IPS DF 4.7 (cell line): ENCODE results near the gene TMEM100.

Experiments
- DNase-seq: peaks from one replicate; pipeline ENCODE4 v3.0.0-alpha.2; 2013; ENCODE audit warnings: low spot score; ENCODE audit errors: extremely low read depth

The TMEM100 gene

DNA sequence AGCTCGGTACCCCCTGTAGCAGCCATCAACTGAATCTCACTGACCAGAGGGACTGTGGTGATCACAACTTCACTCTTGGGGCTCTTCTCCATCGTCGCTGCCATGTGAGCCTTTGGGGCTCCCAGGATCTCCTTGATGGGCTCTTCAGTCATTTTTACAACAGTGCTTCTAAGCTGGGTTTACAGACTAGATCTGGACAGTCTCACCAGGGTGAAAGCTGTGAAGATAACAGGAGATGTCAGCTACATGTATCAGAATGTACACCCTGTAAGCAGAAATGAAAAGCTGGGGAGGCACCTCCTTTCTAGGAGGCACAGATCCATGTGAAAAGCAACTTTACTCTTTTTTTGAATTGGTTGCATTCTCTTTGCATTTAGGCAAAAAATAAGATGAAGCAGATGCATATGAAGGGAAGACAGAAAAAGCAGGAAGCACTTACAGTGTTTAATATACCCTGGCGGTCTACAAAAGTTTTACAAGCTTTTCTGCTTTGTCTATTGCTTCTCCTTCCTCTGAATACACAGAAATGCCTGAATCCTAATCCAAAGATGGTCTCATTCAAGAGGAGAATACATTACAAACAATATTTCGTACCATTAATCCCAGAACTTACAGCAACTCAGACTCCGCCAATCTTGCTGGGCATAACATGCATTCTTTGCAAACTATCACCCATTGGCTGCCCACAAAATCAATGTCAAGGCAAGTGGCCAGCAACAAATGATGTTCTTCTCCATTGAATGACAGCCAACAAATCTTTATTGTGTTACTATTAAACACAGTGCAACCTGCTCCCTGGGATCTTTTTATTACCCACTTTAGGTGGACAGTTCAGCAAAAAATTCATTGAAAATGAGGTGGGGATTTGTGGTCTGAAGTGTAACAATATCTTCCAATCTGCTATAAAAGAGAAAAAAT lies 1.5 kb downstream of the TMEM100 start:
- DNase-seq = no peak

DNA sequence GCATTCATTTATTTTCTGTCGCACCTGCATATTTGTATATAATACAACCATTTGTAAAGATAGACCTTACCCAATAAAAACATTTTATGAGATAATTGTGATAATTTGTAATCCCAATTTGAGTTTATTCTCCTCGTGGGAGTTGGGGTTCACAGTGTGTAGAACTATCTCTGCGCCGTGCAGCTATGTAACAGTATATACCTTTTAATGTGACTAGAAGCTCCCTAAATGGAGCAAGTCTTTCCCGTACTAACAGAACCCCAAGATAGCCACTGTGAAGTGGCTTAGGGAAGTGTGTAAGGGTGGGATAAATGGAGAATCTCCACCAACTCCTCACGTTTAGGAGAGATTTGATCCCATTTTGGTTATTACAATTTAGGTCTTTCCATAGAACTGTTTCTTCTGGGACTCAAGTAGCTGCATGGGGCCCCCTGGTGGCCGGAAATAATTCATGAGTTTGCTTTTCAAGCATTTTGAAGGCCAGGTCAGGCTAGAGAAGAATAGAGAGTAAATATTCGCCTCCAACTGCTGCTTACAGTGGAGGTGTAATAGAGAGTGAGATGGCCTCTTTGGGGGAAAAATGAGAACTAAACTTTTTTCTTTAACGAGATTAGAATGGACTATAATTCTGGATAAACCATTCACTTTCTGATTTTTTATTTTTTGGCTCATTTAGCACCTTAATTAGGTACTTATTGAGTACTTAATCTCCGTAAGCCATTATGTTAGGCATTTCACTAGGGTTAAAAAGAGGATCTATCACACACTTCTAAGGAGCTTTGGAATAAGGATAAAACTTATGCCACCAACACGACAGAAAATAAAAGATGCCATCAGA lies 4.5 kb downstream of the TMEM100 start:
- DNase-seq = no peak

DNA sequence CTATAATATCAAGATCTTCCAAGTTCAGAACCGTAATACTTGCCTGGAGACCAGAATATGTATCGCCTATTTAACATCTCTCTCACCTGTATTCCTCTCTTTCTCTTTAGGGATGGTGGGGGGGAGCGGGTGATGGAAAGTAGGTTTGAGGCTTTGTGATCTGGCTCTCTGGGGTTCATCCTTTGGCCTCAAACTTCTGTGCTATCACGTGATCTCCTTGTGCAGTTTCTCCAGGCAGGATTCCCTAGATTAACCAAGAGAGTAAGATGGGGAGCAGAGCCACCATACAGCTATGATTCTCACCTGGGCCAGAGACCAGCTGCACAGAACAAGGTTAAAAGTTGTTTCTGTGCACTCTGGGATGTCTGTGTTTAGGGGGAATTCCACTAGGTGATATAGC lies 5.2 kb downstream of the TMEM100 start:
- DNase-seq = no peak

DNA sequence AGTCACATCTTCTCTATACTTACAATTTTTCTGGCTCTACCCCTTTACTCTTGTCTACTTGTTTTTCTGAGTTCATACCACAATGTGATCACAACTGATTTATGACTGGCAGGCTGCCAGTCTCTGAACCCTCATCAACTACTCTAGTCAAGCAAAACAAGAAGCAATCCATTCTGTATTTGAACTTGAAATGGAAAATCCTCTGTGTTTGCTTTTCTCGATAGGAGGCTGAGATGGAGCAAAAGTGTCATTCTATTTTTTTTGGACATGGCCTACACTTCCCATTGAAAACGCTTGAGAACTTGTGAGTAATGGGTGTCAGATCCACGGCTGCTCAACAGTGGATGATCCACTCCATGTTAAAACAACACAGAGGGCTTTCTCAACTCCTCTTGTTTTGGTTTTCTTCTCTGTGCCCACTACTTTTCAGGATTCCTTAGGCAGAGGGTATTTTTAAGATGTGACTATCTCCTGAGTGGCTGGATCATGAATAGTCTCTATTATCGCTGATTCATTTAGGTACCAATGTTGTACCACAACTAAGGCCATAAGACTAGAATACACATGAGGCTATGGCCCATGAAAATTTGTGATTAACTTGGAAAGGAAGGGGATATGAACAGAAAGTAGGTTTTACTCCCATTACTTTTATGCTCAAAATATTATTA lies 11.7 kb downstream of the TMEM100 start:
- DNase-seq = no peak

DNA sequence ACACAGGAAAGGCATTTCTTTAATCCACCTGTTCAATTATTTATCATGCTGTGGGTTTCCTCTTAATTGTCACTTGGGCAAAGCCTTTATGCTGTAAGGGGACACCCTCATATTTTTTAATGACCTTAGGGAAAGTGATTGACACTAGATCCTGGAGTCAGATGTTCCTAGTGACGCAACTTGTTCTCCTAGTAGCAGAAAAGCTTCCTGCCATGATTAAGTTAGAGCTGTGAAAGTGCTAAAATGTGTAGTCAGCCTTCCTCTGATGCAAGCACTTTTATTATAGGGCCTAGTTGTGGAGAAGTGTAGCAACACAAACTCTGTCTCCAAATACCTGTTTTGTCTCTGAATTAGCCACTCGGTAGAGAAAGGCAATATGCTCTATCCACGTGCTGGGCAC lies 12.3 kb downstream of the TMEM100 start:
- no peak for DNase-seq

DNA sequence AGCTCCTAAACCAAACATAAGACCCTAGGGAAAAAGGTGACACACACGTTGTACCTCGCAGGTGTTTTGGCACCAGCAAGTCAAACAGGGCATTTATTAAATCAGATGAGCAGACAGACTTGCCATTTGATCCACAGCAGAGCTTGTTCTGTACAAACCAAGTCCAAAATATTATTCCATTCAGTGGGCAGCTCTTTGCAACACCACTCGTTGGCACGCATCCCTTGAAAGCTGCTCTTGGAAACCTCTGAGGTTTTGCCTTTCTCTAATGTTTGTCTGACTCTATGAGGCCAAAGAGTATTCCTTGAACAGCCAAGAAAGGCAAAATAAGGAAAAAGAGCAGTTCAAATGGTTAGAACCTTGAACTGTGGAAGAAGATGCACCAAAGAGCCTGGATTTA lies 12.7 kb downstream of the TMEM100 start:
- no peak for DNase-seq

DNA sequence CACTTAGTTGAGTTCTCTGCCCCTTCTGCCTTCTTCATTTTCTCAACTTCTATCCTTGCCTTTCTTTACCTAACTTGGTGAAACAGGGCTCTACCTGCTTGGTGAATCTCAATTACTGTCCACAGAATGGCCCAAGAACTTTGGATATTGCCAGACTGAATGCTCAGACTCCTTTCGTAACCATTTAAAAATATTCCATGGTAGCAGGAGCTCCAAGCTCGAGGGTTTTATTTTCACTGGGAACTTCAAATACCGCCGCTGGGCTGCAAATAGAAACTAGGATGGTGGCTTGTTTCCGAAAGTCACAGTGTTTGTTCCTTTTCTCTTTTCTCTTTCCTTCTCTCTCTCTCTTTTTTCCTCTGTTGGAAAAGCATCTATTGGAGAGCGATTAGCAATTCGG lies 13.2 kb downstream of the TMEM100 start:
- no peak for DNase-seq

DNA sequence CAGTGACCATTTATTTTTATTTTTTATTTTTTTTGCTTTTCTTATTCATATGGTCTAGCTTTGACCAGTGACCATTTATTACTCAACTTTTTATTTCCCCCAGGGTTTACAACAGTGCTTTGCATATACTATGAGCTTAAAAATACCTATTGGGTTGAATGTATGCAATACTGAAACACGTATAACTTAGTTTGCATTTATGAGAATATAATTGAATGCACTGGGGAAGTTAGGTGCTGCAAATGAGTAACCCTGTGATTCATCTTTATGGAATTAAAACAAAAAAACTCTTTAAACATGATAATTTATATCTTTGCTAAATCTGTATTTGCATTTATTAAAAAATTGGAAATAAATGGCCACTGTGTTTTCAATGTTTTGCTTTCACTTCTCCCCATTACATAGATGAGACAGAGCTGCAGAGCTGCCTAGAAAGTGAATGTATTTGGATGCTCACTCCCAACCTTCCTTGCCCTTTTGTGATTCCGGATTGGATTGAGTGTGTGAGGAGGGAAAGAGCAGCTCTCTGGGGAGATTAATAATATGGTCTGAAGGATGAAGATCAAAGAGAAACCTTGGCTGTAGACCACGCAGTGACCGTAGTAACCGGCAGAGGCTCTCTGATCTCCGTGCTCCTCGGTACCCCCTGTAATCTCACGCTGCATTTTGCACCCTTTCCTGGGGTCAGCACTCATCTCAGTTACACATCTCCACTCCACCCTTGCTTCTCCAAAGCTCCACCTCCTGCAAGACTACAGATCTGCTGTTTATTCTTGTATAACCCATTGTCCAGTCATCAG lies 14.3 kb downstream of the TMEM100 start:
- DNase-seq = no peak

DNA sequence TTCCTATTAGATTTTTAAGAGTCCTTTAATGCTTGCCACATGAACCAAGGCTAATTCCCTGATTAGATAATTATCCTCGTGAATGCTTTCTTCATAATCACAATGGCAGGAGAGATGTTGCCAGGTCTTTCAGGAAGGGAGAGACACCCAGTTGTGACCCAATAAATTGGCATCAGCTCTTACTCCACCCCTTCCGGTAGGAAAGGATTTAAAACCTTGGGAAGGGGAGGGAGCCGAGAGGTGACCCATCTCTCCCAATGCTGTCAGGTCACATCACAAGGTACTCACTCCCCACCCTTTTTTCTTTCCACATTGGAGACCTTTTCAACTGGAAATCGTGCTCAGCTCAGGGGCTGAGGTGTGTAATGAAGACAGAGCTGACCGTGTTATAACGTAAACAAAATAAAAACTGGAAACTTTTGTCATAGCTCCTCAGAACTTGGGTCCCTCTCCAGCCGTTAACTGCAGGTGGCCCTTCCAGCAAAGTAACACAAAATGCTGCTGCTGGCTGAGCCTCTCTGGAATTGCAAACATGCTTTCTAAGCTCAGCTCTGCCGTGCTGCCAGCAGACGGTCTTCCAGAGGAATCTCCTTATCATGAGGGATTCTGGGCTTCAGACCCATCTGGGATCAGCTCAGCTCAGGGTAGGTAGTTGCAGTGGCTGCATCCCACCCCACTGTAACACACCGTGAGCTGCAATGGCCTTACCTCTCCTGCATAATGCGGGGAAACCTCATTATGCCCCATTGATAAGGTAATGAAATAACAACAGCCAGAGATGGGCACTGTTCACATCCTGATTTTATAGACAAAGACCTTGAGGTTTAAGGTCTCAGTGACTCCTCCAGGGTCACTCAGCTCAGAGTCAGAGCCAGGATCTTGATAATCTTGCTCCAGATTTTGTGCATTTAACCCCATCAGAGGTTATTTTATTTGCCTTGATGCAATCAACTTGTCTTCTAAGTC lies 15.6 kb downstream of the TMEM100 start:
- no peak for DNase-seq

DNA sequence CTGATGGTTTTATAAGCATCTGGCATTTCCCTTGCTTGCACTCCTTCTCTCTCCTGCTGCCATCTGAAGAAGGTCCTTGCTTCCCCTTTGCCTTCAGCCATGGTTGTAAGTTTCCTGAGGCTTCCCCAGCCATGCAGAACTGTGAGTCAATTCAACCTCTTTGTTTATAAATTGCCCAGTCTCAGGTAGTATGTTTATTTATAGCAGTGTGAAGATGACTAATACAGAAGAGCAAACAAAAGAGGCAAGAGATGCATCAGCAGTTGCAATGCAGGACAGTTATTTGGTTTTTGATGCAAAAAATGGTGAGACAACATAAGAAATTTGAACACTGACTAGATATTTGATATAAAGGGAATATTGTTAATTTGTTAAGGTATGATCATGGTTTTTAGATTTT lies 16.8 kb downstream of the TMEM100 start:
- no peak for DNase-seq

DNA sequence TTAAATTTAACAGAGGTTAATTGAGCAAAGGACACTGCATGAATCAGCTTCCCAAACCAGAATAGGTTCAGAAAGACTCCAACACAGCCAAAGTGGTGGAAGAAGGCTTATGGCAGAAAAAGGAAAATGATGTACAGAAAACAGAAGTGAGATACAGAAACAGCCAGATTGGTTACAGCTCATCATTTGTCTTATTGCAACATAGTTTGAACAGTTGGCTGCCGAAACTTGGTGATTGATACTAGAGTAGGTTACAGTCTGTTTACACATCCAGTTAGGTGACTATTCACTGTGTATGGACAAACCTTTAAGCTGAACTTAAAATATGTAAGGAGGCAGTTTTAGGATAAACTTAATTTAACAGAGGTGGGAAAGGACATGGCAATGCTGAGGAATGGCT lies 18.3 kb downstream of the TMEM100 start:
- DNase-seq = no peak

DNA sequence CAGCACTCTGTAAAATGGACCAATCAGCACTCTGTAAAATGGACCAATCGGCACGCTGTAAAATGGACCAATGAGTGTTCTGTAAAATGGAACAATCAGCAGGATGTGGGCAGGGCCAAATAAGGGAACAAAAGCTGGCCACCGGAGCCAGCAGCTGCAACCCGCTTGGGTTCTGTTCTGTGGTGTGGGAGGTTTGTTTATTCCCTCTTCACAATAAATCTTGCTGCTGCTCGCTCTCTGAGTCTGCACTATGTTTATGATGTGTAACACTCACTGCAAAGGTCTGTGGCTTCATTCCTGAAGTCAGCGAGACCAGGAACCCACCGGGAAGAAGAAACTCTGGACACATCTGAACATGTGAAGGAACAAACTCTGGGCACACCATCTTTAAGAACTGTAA lies 20.5 kb downstream of the TMEM100 start:
- DNase-seq = no peak

DNA sequence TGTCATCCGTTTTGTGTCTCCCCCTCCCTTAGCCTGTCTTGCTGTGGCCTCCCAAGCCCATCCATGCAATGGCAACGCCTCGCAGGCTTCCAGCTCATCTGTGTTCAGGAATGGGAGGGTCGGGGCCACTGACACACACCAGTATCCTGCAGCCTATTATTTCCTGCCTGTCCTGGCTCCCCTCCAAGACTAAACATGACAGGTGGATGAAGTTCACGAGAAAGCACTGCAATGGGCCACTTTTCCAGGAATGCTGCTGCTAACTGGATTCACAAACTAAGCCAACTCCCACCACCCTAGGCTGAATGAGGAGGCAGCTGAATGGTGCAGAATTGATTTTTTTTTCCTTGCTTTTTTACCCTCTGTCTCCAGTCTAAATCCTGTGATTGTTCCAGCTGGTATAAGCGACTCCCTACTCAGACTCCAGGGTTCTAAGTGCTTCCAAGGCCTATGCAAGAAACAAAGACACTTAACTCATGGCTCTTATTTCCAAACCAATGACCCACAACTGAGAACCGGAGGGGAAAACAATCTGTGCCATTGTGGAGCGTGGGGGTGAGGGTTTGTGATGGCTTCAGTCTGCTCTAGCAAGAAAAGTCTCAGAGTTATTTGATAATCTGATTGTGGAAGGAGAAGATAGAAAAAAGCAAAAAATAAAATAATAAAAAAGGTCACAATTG lies 23.3 kb downstream of the TMEM100 start:
- no peak for DNase-seq

DNA sequence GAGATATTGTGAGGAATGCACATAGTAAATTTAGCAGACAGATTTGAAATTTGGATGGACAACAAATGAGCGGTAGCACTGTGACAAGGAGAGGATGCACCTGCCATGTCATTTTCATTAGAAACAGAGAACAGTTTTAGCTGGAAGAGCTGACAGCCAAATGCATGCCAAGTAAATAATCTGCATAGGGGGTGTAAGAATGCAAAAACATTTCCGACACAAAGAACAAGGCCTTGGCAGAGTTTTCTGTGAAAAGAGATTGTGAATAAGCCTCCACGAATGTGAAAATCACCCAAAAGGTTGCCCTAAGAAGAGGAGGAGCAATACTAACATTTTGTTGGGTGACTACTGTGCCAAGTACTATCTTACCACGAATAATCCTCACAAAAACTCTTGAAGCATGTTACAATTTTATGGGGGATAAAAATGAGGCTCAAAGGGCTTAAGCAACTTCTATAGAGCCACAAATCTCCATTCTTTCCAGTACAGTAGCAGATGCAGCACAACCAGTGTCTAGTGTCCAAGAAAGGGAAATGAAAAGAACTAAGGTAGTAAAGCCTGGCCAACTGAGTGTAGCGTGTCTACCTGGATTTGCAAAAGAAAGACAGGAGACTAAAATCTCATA lies 28.3 kb downstream of the TMEM100 start:
- DNase-seq = no peak

DNA sequence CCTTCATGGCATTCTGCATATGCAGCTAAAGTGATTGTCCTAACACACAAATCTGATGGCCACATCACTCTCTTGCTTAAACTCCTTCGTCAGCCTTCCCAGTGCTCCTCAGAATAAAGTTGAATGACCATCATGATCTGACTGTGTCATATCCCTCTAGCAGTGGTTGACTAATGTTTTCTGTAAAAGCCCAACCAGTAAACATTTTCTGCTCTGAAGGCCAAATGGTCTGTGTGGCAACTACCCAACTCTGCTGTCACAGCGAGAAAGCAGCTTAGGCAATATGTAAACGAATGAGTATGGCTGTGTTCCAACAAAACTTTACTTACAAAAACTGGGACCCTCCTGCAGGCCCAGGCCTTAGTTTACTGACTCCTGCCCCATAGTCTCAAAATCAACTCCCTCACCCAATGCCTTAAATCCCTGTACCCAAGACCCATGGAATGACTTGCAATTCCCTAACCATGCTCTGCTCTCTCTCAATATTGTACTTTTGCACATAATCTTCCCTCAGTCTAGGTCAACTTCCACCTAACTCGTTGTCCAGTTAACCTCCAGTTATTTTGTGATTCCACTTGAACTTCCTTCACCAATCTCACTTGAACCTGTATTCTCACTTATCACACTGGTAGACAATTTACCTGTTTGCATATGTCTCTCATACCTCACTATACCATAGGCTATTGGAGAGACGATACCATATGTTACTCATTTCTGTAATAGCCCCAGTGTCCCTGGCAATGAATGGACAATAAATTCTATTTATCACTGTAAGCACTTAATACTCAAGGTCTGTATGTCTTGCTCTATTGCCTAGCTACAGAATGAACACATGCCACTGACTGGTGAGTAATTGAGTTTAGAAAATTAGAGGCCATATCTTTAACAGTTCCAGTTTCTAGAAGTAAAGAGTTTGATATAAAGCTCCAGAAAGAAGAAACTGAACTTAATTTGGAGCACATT lies 29.1 kb downstream of the TMEM100 start:
- DNase-seq = no peak

DNA sequence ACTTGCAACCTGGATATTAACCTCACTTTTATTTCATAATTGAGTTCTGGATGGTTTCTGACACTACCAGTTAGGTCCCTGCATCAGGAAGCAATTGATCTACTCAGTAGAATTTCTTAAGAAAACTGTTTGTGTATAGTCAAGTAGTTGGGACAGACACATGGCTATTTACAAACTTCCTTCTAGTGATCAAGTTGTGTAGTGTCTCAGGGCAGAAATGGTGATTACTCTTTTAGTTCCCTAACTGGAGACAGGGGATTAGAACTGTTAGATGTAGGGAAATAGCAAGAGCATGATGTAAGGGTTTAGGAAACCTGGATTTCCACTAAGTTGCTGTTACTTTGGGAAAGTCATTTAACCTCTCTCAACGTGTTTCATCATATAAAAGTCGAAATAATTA lies 30.4 kb downstream of the TMEM100 start:
- no peak for DNase-seq

DNA sequence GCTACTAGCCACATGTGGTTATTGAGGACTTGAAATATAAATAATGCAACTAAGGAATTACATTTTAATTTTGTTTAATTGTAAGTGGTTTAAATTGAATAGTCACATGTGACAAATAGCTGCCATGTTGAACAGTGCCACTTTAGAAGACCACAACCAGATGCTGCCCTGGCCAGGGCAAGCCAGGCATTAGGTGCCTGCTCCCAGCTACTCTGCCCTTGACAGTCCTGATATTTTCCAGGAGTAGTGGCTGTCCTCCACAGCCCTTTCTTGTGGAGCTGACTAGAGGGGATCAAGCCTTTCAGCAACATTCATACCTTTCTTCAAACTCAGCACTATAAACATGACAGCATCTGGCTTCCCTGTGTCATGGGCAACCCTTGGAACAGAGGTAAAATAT lies 31.0 kb downstream of the TMEM100 start:
- no peak for DNase-seq

DNA sequence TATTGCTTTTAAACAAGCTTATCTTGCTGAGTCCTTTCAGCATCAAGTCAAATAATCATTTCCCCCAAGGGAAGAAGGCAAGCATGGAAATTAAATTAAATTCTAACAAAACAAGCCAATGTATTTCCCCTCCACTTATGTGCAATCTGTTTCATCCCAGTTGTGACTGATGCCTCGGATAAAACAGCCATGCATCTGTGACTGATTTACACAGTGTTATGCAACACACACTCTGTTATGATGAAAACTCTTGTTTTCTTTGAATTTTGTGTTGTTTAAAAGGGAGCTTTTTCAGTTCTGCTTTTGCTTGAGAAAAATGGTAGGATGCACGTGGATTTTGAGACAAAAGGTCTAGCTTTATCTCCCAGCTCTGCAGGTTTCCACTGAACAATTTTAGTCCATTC lies 32.6 kb downstream of the TMEM100 start:
- no peak for DNase-seq
